ENCODE results near the gene KRT9.
"Not testable (repeated sequence)": the region's sequence is repeated elsewhere in the genome, so short reads cannot be mapped to it uniquely, and the experiment has no call there.

The KRT9 gene

DNA sequence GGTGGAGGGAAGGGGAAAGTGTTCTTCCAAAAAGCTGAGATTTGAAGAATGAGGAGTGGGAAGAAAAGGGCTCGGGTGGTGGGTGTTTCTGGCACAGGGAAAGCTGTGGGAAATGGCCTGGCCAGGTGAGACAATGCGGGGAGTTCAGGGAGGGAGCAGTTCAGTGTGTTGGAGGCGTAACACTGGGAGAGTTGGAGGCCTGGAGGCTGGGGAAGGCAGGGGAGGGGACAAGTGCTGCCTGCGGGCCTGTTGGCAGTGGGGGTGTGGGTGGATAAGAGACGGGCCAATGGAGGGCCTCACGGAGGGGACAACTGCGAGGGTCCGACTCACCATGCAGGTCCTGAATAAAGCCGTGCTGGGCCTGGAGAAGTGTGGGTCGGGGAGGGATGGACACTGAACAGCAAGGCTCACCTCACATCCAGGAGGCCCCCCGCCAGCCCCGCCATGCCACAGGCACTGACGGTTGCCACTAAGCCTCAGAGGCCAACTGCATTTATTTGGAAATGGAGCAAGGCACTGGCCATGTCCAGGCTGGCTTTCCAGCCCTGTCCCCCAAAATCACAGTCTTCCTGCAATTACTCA is 25.9 kb downstream of the KRT9 start:
- TF ChIP-seq, protein P1, sequence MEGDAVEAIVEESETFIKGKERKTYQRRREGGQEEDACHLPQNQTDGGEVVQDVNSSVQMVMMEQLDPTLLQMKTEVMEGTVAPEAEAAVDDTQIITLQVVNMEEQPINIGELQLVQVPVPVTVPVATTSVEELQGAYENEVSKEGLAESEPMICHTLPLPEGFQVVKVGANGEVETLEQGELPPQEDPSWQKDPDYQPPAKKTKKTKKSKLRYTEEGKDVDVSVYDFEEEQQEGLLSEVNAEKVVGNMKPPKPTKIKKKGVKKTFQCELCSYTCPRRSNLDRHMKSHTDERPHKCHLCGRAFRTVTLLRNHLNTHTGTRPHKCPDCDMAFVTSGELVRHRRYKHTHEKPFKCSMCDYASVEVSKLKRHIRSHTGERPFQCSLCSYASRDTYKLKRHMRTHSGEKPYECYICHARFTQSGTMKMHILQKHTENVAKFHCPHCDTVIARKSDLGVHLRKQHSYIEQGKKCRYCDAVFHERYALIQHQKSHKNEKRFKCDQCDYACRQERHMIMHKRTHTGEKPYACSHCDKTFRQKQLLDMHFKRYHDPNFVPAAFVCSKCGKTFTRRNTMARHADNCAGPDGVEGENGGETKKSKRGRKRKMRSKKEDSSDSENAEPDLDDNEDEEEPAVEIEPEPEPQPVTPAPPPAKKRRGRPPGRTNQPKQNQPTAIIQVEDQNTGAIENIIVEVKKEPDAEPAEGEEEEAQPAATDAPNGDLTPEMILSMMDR (IDR thresholded peaks at IDR 0.05; ENCODE audit: low read depth, low read length) = no peak
- no peak for DNase-seq (ENCODE audit: extremely low read depth, low read depth)

DNA sequence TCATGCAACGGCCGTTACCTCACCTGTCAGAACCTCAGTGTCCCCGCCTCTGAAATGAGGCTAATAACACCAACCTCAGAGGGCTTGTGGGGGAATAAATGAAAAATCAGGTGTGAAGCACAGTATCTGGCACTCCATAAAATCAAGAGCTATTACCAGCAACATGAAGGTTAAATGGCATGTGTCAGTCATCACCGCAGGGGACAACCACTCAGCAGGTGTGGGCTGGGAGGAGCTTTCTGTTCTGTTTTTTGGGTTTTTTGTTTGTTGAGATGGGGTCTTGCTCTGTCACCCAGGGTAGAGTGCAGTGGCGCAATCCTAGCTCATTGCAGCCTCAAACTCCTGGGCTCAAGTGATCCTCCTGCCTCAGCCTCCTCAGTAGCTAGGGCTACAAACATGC is 26.9 kb downstream of the KRT9 start:
- DNase-seq (ENCODE audit: extremely low read depth, low read depth) = no peak
- TF ChIP-seq, protein P1 (IDR thresholded peaks at IDR 0.05; ENCODE audit: low read depth, low read length) = no peak

DNA sequence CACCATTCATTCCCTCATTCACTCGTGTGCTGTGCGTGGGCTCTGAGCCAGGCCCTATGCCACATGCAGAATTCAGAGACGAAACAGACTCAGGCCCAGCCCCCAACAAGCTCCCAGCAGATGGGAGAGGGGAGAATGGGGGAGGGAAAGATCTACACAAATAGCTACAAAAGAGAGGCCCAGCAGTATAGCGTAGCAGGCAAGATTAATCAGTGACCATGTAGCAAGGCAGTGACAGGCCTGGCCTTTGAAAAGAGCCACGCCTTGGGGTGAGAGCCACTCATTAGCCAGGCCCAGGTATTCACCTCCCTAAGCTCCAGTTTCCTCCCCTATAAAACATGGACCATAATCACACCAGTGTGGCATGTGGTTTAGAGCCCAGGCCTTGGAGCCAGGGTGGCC is 27.4 kb downstream of the KRT9 start:
- TF ChIP-seq, protein P1 (IDR thresholded peaks at IDR 0.05; ENCODE audit: low read depth, low read length) = no peak
- no peak for DNase-seq (ENCODE audit: extremely low read depth, low read depth)

DNA sequence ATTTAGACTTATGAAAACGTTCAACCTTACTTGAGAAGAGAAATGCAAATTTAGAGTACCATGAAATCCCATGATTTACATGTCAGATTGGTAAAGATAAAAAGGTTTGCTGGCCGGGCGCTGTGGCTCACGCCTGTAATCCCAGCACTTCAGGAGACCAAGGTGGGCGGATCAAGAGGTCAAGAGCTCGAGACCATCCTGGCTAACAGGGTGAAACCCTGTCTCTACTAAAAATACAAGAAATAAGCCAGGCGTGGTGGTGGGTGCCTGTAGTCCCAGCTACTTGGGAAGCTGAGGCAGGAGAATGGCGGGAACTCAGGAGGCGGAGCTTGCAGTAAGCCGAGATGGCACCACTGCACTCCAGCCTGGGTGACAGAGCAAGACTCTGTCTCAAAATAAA is 29.1 kb downstream of the KRT9 start:
- not testable (repeated sequence) for DNase-seq (ENCODE audit: extremely low read depth, low read depth)

DNA sequence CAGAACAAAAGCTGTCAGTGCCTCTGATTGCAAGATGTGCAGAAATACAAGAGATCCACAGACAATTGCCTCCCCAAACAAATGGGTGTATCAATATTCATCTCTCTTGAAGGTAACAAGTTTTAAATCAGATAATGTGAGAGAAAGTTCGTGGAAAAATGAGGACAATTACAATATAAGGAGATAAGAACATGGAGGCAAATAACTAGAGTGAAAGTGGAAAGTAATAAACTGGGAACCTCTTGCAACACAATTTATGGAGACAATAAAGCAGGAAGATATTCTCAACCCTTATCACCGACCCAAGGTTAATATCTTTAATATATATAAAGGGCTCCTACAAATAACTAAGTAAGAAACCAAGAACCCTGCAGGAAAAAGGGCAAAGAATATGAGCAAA is 29.5 kb downstream of the KRT9 start:
- TF ChIP-seq, protein P1 (IDR thresholded peaks at IDR 0.05; ENCODE audit: low read depth, low read length) = no peak
- no peak for DNase-seq (ENCODE audit: extremely low read depth, low read depth)

DNA sequence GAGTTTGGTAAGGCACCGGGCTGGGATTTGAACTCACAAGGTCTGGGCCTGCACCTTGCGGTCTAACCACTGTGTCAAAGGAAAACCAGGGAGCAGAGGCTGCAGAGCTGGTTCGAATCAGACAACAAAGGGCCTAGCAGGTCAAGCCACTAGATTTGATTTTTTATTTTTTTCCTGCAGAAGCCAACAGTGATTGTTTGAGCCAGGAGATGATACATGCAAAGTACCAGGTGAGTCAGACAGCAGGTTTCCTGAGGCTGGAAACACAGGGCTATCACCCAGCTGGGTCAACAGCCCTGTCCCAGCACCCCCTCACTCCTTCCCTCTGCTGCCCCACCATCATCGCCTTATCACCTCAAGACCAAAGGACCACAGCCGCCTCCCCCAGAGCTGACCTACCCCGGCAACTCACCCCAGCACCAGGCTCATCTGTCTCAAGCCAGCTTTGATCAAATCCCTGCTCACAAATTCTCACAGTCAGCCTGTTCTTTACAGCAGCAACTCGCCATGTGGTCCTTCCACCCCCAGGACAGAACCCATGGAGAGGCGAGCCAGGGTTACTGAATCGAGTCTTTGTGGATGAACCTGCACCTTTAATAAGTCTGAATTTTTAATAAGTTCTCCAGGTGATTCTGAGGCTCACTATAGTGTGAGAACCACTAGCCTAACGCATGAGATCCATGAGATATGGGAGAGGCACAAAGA is 30.8 kb downstream of the KRT9 start:
- TF ChIP-seq, protein P1 (IDR thresholded peaks at IDR 0.05; ENCODE audit: low read depth, low read length) = no peak
- DNase-seq (ENCODE audit: extremely low read depth, low read depth) = no peak

DNA sequence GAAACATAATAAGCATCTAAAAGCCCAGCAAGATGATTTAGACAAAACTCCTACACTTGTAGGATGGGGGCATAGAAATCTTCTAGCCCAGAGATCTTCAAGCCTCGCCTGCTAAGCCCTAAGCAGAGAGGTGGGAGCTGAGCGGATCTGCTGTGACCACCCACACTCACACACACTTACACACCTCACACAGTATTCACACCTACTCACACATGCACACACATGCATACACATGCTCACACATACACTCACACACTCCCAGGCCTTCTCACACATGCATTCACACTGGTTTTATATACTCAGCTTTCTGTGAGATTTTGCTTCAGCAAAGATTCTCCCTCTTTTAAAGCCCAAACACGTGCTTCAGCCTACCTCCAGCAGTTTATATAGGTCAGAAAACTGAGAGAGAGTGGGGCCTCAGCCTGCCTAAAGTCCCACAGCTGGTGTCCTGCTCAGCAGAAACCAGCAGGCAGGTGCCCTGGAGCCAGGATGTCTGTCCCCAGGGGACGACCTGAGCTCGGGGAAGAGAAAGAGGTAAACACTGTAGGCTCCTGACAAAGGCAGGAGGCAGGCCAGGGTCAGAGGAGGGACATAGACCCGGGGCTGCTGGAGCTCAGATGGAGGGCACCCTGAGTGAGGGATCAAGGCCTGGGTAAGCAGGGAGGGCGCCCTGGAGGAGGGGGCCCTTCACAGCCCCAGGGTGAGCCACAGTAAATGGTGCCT is 31.7 kb downstream of the KRT9 start:
- DNase-seq (ENCODE audit: extremely low read depth, low read depth) = no peak
- TF ChIP-seq, protein P1 (IDR thresholded peaks at IDR 0.05; ENCODE audit: low read depth, low read length) = no peak
